Adrenal gland (tissue), 12 donors: ENCODE data around the gene CLTRN. TPM values are rescaled to one million over a fixed set of nuclear protein-coding genes. Genes with fewer than 3 reads are reported as not detected.
"Not testable (repeated sequence)": the region's sequence is repeated elsewhere in the genome, so short reads cannot be mapped to it uniquely, and the experiment has no call there.

Experiments
- DNase-seq, 7 donors: peaks; one replicate each; pipeline ENCODE4 v3.0.0-alpha.2; 2019 to 2020
- H3K27ac ChIP-seq, 5 donors: fragments of 200-600 bp; sonication (generic) in 4 of 5; 1 replicate in 3 of 5; 2 replicates in 2 of 5; pipeline versions ENCODE4 v1.5.1 to v1.8.0; 2016 to 2020; ENCODE audit warnings: mild to moderate bottlenecking in 1 of 5
- H3K27me3 ChIP-seq: fragments of 200-600 bp; 2 replicates; pipeline ENCODE4 v1.8.0; 2021
- H3K36me3 ChIP-seq, 2 donors: fragments of 200-600 bp; replicated peaks in 1 of 2; 1 replicate in 1 of 2; 2 replicates in 1 of 2; pipeline versions ENCODE4 v1.5.1 to v1.8.0; 2018 to 2022
- H3K4me1 ChIP-seq, 2 donors: fragments of 200-600 bp; replicated peaks in 1 of 2; 1 replicate in 1 of 2; 2 replicates in 1 of 2; pipeline versions ENCODE4 v1.5.1 to v1.8.0; 2018 to 2021
- H3K4me3 ChIP-seq, 4 donors: fragments of 200-600 bp; sonication (generic) in 3 of 4; one replicate each; pipeline ENCODE4 v1.5.1; 2016 to 2018
- H3K9me3 ChIP-seq, 3 donors: fragments of 200-600 bp; sonication (generic) in 1 of 3; replicated peaks in 1 of 3; 1 replicate in 2 of 3; 2 replicates in 1 of 3; pipeline versions ENCODE4 v1.5.1 to v1.8.0; 2016 to 2021
- CTCF ChIP-seq, 6 experiments: fragments of 450-650 bp in 4 of 6; fragments of 200-600 bp in 2 of 6; sonication (generic) in 1 of 6; IDR thresholded peaks; 1 replicate in 5 of 6; 2 replicates in 1 of 6; pipeline versions ENCODE4 v1.5.1 to v1.8.0; 2016 to 2021; ENCODE audit warnings: antibody characterized with exemption in 6 of 6, mild to moderate bottlenecking in 2 of 6, moderate library complexity in 1 of 6
- POLR2A ChIP-seq, 2 donors: fragments of 450-650 bp; IDR thresholded peaks; one replicate each; pipeline ENCODE4 v1.6.1; 2017; ENCODE audit warnings: antibody characterized with exemption in 2 of 2, mild to moderate bottlenecking in 2 of 2, moderate library complexity in 1 of 2
- WGBS, 4 donors: extraction: QIAGEN DNeasy Blood & Tissue Kit in 2 of 4; methylation state at CpG; one replicate each; pipeline versions ENCODE4 v1.1.5 to v1.1.7; 2013 to 2017; 5-methylcytosine and 5-hydroxymethylcytosine counted together
- intact Hi-C, 2 donors: fragments of 100-400 bp; cut with DNase I; formaldehyde crosslinking; loops; one replicate each; pipeline versions ENCODE4 v1.14.1 to v1.15.0; 2022 to 2023
- polyA plus RNA-seq, 3 donors: library from polyadenylated mRNA; stranded (reverse); fragments of 200-250 nt in 2 of 3; fragments of 350-450 nt in 1 of 3; fragmentation: Illumina TruSeq in 1 of 3; extraction: RNeasy Lipid Tissue Mini Kit (QIAGEN cat#74804) in 1 of 3; gene quantifications; one replicate each; pipeline ENCODE4 v1.2.3, GENCODE V29; 2013 to 2014
- total RNA-seq, 9 donors: library from RNA; depleted of rRNA in 4 of 9; stranded (reverse); fragments of >200 nt in 4 of 9; fragments of 120-200 nt in 1 of 9; fragmentation: NEBNext Ultra II Directional in 1 of 9; extraction: Animal tissue kit (Norgen Biotek cat#: 25700) in 1 of 9; gene quantifications; one replicate each; pipeline versions ENCODE4 v1.1.0 to v1.2.4, GENCODE V29; 2013 to 2023
- donor health status: healthy with polysubstance abuse.
- donor health status: Bipolar disorder and iron deficiency.
- donor health status: DM: yes; HTN: yes; CAD: no.
- donor health status: DM: no; HTN: no; CAD: no.
- donor health status: DM: no; HTN: no; CAD: no.
- donor health status: DM: yes; HTN: yes; CAD: no.

The CLTRN gene
- total and polyA plus RNA-seq, 12 donors = 0.14 to 1.8 (median 0.69) TPM; not detected in 1

GRCh38 chrX:15673970-15674369 is 9.4 kb upstream of the CLTRN start:
- peaks cover 8 to 17% of the 10 kb centered on the region in 2 donors for H3K4me1 ChIP-seq
- 41 to 65% (median 51%) methylated on average over 3 of the region's 3 CpGs for WGBS, 4 donors
- TF ChIP-seq POLR2A (IDR thresholded peaks at IDR 0.05) = no peak
- no peak for TF ChIP-seq CTCF (IDR thresholded peaks at IDR 0.05)
- no peaks in the 10 kb centered on the region for H3K27me3 ChIP-seq
- no peaks in the 10 kb centered on the region for H3K9me3 ChIP-seq
- no peaks in the 10 kb centered on the region for H3K36me3 ChIP-seq
- H3K4me3 ChIP-seq = peak overlapping the region in 2 of 4 donors; percentile 63 to 72
- peak overlapping the region in 4 of 5 donors; percentile 95 to 99 (median 98) for H3K27ac ChIP-seq
- DNase-seq = no peak
- intact Hi-C loops = no loop called here

GRCh38 chrX:15672881-15673280 is 8.3 kb upstream of the CLTRN start:
- intact Hi-C loops = no loop called here
- Histone ChIP-seq H3K4me3 (no peak overlapping the region), H3K27me3 (no peaks in the 10 kb centered on the region), H3K4me1 (peaks cover 8 to 17% of the 10 kb centered on the region in 2 donors), H3K27ac (no peak overlapping the region), H3K9me3 (no peaks in the 10 kb centered on the region), H3K36me3 (no peaks in the 10 kb centered on the region)
- TF ChIP-seq POLR2A (IDR thresholded peaks at IDR 0.05) (no peak), CTCF (IDR thresholded peaks at IDR 0.05) (no peak)
- WGBS, 4 donors = 72 to 86% (median 83%) methylated on average over 4 of the region's 4 CpGs
- no peak for DNase-seq

GRCh38 chrX:15663439-15663838 is 1.2 kb downstream of the CLTRN start:
- no peaks in the 10 kb centered on the region for H3K4me1 ChIP-seq
- no peak overlapping the region for H3K4me3 ChIP-seq
- no peak for DNase-seq
- WGBS, 4 donors = 76 to 94% (median 83%) methylated on average over 1 of the region's 1 CpG
- no peak overlapping the region for H3K27ac ChIP-seq
- peaks cover 25% of the 10 kb centered on the region for H3K27me3 ChIP-seq
- TF ChIP-seq CTCF (IDR thresholded peaks at IDR 0.05) (no peak), POLR2A (IDR thresholded peaks at IDR 0.05) (no peak)
- no peaks in the 10 kb centered on the region for H3K9me3 ChIP-seq
- intact Hi-C loops = no loop called here
- no peaks in the 10 kb centered on the region for H3K36me3 ChIP-seq

- DNase-seq, H3K9me3 ChIP-seq, H3K36me3 ChIP-seq, H3K27ac ChIP-seq, intact Hi-C loops, H3K4me3 ChIP-seq, H3K4me1 ChIP-seq: not testable (repeated sequence)
- 70 to 82% (median 80%) methylated on average over 1 to 6 of the region's 6 CpGs for WGBS, 4 donors
- H3K27me3 ChIP-seq = peaks cover 36% of the 10 kb centered on the region
Observed at GRCh38 chrX:15654804-15655203, 9.8 kb downstream of the CLTRN start.

GRCh38 chrX:15653961-15654360 is 10.6 kb downstream of the CLTRN start:
- 72 to 92% (median 76%) methylated on average over 5 of the region's 5 CpGs for WGBS, 4 donors
- no peaks in the 10 kb centered on the region for H3K36me3 ChIP-seq
- TF ChIP-seq POLR2A (IDR thresholded peaks at IDR 0.05) (no peak), CTCF (IDR thresholded peaks at IDR 0.05) (no peak)
- H3K9me3 ChIP-seq = no peaks in the 10 kb centered on the region
- DNase-seq = no peak
- H3K27me3 ChIP-seq = peaks cover 36% of the 10 kb centered on the region
- H3K4me3 ChIP-seq = no peak overlapping the region
- H3K4me1 ChIP-seq = no peaks in the 10 kb centered on the region
- H3K27ac ChIP-seq = no peak overlapping the region
- intact Hi-C loops = no loop called here

GRCh38 chrX:15647510-15647909 is 17.1 kb downstream of the CLTRN start:
- WGBS, 4 donors = 100% methylated on average over 1 of the region's 5 CpGs; no CpG with 5 or more reads in 3 of the 4 donors
- not testable (repeated sequence) for H3K9me3 ChIP-seq, H3K27ac ChIP-seq, H3K4me3 ChIP-seq, H3K36me3 ChIP-seq, DNase-seq, H3K27me3 ChIP-seq, H3K4me1 ChIP-seq
- intact Hi-C loops = loop anchor here in 1 of 2 donors (10.0 kb wide), 1 partner anchor 83 kb away; no protein-coding TSS in a partner anchor
